Stimulated activated CD4-positive, alpha-beta T cell treated with anti-CD3 and anti-CD28 coated beads, Interleukin-12 subunit alpha, Interleukin-12 subunit beta, amount 100 ng/mL, for 4 hours (primary cell): ENCODE results near the gene NPTX1.

Experiments
- DNase-seq: peaks from one replicate; pipeline ENCODE4 v3.0.0-alpha.2; 2020

Gene NPTX1

DNA sequence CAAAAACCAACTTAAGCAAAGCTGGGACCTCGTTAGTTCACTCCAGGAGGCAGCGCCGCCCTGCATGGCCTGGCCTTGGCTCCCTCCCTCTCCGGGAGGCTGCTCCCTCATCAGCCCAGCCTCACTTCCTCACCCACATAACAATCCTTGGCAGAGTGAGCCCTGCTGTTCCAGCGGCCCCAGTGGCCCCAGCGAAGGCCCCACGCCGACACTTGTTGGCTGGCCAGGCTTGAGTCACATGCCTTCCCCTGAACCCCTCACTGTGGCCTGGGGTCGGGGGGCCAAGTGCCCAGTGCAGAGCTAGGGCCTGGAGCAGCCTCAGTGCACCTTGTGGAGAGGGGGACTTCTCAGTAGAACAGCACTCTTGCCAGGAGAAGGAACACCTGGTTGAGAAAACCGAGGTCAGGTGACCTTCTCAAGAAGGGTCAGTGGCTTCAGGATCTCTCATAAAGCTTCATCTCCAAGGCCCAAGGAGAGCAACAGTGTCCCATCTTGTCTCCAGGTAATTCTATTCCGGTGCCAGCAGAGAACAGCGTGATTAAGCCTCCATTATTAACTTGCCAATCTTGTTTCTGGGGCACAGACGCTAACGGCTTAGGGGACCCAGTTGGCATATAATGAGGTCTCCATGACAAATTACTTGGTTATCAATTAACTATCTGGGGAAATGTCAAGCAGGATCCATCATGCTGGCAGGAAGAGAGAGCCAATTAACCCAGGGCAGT is 34.6 kb downstream of the NPTX1 start:
- DNase-seq = no peak

DNA sequence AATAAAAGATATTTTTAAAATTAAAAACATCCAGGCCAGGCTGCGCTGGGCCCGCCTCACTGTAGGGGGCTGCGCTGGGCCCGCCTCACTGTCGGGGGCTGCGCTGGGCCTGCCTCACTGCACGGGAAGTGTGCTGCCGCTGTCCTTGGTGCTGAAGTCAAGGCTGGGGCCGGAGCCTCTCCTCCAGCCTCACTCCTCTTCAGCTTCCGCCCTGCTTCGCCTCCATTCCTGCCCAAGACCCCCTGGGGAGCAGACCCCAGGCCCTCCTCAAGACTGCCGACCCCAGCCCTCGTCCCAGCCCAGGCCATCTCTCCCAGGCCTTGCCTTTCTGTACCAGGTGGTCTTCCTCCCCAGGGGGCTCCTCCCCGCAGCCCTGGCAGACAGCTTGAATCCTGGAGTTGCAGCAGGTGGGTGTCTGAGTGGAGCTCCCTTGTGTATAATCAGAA is 35.3 kb downstream of the NPTX1 start:
- DNase-seq = peak; percentile 48

DNA sequence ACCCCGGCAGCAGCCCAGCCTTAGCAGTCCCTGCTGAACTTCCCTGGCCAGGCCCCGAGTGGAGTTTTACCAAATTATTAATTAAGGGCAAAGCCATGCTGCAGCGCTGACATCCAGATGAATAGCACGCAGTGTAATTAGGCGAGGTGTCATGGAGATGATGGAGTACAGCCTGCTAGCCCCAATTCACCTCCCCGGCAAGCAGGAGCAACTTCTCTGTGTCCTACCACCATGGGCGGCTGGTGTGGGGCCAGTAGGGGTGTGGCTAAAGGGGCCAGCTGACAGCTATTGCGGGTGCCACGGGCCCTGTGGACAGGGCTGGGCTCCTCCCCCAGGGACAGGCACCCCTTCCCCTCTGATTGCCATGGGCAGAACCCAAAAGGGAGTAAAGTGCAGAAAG is 36.9 kb downstream of the NPTX1 start:
- no peak for DNase-seq

DNA sequence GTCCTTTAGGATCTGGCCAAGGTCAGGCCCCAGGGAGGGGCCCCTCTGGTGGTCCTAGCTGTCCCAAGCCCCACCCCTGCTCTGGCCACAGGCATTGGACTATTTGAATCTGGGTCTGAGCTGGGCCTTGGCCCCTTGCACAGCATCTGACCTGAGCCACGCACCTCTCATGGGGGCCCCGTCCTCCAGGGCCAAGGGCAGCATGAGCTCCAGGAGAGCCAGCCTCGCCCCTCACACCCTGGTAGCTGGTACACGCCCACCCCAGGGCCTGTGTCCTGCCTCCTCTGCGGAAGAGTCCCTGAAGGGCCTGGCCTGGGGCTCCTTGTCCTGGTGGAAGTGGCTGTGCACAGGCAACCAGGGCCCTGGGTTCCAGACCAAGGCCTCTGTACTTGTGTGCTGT is 37.6 kb downstream of the NPTX1 start:
- no peak for DNase-seq

DNA sequence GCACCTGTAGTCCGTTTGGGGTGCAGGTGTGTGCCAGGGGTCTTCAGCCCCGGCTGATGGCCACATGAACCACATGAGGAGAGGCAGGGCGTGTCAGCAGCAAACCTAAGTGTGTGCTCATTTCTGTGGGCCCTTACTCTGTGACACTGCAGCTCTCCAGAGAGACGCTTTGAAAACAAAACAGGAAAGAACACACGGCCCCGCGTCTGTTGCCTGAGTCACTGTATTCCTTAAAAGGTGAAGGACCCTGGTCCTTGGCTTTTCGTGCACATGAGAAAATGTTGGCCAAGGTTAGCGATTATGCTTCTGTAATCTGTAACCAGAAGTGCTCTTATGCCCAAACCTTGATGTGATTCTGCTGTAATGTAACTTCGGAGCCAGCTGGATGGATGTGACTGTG is 38.9 kb downstream of the NPTX1 start:
- no peak for DNase-seq

DNA sequence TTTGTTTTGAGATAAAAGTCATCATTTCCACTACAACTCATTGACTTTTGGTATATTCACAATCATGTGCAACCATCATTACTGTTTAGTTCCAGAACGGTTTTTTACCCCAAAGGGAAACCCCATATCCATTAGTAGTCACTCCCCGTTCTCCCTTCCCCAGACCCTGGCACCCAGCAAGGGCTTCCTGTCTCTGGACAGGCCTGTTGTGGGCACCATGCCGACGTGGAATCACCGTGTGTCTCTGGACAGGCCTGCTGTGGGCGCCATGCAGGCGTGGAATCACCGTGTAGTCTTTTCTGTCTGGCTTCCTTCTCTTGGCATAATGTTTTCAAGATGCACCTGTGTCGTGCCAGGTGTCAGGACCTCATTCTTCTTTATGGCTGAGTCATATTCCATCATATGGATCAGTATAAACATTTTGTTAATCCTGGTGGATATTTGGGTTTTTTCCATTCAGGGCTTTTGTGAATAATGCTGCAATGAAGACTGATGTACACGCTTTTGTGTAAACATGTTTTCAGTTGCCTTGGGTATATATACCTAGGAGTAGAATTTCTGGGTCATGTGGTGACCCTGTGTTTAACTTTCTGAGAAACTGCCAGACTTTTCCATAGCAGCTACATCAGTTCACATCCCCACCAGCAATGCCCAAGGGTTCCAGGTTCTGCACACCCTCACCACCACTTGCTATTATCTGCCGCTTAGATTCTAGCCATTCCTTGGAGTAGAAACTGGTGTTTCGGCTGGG is 42.3 kb downstream of the NPTX1 start:
- DNase-seq = no peak

DNA sequence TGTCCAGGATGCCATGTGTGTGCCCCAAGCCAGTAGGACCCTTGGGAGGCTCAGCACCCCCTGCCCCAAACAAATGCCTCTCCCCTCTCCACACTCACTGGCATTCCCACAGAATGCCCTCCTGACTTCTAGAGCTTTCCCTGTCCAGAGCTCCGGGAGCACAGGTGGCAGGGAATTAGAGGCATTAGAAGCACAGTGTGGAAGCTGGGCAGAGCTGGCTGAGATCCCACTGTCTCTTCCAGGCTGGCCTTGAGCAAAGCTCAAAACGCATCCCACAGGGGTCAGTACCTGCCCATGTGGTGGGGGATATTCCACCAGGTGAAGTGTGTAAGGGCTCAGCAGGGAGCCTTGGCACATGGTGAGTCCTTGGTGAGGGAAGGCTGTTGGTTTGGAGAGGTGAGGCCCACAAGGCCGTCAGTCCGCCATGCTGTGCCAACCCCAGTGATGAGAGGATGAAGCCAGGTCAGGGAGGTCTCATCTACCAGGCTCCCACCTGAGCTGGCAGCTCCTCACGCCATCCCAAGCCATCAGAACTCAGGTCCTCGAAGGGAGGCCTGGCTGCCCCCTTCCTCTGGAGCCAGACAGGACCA is 43.4 kb downstream of the NPTX1 start:
- DNase-seq = no peak

DNA sequence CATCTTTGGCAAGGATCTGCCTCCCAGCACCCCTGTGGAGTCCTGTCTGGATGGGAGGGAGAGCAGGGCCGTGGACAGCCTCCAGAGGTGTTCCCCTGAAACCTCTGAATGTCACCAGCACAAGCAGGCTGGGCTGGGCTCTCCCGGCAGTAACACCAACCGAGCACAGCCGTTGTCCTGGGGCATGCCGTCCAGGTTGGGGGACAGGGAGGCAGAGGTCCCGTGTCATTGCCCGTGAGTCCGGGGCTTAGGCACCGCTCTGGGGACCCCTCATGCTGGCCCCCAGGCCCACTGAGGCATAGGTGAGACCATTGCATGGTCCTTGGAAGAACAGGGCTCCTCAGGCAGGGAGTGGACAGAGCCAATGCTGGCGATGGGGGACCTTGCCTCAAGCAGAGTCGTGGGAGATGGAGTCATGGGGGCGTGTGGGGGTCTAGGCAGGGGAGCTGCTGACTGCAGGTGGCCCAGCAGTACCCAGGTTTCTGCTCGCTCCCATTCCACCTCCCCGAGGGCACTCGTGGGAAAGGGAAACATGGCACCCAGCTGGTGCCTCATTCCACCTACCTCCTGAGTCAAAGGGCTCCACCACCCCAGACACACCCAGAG is 44.0 kb downstream of the NPTX1 start:
- DNase-seq = no peak

DNA sequence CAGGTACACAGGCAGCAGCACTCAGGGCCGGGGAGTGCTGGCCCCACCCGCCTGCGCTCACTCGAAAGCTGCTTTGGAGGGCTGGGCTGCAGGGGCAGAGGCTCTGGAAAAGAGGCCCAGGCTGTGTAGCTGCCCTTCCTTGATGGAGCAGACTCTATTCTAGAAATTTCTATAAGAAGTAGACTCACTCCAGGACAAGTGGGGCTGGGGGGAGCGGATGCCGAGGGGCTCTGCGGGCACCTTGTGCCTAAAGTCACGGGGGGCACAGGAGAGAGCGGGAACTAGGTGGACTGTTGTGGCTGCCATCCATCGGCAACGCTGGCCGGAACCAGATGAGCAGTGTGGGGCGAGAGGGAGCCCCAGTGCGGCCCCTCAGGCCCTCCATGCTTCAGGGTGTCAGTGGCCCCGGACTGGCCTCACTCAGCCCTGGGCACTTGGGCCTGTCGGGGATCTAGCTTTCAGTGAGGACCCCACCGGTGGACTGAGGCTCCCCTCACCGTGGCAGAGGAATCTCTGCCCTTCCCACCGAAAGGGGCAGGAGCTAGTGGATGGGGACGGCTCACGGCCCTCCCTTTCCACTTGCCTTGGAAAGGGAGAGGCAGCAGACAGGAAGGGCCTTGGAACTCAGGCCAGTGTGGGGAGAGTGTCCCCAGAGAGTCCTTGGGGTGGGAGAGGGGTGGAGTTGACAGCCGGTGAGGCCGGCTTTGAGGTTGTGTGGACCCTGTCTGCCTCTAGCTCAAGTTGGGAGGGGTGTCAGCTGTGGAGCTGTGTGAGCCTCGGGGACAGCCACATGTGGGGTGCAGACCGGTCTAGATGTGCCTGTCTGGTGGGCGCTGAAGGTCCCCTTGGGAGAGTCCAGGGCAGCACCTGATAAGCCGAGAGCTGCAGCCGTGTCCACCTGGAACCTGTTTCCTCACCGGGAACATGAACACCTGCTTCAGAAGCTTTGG is 44.9 kb downstream of the NPTX1 start:
- no peak for DNase-seq

DNA sequence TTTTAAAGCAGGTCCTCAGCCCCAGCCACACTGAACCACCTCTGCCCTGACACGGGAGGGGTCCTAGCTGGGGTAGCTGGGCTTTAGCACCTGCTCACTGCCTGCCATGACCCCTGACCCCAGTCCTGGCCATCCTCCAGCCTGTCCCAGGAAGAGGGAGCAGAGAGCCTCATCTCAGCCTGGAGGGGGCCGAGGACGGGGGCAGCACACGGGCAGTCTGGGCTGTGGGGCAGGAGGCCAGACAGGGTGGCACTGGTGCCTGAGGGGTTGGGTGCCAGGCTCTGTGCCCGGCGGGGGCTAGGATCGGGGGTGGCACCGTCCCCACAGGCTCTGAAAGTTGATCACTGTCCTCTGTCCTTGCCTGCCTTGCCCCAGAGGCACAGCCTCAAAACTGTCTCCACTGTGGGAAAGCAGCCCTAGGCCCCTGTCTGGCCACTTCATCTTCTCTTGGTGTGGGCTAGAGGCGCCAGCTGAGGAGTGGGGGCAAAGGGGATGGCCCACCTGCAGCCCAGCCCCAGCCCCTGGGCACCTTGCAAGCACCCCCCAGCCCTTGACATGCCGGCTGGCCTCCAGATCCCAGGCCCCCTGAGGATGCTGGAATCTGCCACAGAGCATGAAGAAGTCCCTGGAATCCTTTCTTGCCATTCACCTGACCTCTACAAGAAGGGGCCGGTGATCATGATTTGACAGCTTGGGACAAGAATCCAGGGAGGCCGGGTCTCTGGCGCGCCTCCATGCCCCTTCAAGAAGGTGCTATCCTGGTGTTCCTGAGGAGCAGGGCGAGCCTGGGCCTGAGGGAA is 45.8 kb downstream of the NPTX1 start:
- DNase-seq = no peak

DNA sequence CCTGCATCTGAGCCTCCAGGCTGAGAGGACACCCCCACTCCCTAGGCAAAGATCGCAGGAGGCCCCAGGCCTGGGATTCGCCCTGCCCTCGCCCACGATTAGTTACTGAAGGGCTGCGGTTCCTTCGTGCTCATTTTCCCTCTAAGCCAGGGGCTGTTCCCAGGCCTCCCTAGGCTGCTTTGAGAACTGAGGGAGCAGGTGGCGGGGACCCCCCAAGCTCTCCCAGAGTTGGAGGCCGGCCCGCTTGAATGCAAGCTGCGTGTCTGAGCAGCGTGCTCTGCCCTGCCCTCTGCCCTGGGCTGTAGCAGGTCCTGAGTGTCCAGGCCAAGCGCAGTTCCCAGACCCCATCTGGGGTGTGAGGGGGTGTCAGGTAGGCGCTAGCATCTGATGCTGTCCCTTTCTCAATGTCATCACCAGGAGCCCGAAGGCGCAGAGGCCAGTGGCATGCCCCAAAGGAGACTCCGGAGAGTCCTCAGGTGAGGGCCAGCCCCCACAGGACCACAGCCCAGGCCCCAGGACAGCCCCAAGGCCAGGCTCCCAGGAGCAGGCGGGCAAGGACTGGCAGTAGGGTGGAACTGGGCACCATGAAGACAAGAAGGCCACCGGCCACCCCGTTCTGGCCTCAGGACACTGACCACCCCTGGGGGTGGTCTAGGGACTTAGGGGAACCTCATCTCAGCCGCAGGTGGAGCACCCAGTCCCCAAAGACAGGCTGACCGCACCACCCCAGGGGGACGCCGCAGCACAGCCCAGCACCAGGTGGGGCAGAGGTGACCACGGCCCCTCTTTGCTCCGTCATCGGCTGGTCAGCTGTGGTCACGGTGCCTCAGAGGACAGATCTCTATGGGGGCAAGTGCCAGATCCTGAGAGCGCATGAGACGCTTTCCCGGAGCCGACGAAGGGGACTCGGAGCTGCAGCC is 46.8 kb downstream of the NPTX1 start:
- no peak for DNase-seq

DNA sequence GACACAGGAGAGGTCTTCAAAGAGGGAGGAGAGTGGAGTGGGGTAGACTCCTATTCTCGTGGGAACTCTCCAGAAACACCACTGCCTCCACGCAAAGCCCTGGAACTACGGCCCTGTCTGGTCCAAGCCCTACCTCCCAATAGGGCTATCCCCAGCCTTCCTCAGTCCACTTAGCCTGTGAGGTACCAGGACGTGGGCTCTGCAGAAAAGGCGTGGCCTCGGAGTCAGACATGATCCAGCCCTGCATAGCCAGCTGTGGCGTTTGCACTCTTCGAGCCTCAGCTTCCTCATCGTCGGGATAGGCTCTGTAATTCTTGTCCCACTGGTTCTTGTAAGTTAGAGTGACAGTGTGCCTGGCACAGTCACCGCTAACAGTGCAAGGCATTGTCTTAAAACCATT is 47.6 kb downstream of the NPTX1 start:
- no peak for DNase-seq

DNA sequence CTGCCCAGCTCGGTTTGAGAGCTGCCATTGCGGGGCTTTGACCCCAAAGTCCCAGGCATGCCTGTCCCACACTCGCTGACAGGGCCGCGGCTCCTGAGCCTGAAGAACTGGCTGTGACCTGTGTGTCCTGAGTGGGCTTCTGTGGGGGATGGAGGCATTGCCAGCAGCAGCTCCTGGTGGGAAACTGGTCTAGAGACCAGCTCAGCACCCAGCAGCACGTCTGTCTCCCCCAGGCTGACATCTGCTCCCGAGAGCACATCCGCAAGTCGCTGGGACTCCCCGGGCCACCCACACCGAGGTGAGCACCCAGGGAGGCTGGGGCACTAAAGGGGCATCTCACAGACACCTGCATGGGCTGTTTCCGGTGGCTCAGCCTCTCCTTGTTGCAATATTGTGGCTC is 48.0 kb downstream of the NPTX1 start:
- DNase-seq = no peak

DNA sequence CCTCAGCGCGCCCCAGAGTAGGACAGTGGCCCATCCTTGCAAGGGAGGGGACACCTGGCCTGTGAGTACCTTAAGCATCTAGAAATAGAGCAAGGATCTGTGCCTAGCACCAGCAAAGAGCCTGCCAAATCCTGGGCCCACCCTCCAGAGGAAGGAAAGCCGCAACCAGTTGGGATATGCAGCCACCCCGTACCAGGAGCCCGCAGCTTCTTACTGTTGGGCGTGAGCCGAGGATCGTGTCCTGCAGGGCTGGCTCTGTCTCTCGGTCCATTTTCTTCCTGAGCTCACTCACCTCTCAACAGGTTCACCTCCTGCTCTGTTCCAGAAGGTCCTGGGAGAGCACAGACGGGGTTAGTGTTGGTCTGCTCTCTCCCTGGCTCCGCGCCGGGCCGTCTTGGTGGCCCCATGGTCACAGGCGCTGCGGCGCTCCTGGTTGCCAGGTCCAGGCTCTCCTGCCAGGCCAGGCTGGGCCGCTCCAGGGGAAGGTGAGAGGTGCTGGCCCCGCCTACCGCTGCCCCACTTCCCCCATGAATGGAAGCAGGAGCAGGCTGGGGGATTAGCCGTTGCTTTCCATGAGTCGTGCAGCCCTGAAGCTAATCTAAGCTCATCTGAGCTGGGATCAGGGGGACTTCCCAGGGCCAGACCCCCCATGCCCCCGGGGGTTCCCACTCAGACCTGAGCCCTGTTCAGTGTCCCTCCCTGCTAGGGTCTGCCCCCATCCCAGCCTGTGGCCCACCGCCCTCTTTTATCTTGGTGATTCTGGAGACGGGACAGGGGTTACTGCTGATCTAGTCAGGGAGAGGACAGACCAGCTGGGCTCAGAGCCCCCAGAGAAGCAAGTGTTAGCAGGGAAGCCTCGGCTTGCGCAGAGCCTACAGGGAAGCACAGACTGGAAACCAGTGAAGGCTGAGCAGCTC is 48.8 kb downstream of the NPTX1 start:
- no peak for DNase-seq

DNA sequence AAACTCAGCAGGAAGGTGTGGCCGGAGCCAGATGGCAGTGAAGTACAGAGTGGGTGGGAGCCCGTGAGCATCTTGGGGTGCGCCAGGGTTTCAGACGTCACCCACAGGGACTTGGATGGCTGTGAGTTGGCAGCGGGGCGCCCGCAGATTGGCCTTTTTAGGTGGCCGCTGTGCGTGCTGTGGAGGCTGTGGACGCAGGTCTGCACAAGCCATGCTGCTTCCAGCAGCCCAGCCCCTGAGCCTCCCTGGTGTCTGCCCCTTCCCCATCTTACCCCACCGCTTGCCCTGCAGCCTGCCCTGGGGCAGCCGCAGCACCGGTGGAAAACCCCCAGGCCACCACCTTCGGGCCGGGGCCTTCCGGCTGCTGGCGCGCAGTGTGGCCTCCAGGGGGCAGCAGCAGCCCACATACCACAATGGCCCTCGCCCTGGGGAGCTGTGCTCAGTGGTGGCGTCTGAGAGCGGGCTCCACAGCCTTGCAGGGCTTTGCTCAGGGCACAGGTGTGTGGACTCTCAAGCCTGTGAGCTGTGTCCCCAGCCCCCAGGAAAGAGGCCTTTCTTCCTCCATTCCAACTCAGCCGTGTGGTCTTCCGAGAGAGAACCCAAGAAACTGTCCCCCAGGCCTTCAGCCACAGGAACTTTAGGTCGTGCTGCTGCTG is 49.6 kb downstream of the NPTX1 start:
- peak; percentile 86 for DNase-seq

DNA sequence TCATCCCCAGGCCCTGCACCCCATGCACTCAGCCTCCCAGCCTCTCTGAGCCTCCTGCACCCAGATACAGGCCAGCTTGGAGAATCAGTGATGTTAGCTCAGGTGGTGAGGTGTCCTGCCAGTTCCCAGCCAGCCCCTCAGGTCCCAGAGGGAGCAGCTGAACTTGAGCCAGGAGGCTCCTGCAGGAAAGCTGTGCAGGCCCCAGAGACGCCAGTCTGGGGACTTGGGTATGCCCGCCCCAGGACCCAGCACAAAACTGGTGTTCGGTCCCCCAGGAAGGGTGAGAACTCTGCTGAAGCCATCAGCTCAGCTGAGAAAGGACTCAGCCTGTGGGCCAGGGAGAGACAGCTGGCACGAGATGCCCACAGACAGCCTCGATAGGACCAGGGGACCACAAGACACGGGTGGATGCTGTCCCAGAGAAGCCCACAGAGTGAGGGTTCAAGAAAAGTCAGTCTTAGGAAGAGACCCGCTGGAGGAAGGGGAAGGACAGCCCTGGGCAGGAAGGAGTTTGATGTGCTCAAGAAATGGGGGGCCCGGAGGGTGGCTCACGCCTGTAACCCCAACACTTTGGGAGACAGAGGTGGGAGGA is 50.5 kb downstream of the NPTX1 start:
- no peak for DNase-seq

DNA sequence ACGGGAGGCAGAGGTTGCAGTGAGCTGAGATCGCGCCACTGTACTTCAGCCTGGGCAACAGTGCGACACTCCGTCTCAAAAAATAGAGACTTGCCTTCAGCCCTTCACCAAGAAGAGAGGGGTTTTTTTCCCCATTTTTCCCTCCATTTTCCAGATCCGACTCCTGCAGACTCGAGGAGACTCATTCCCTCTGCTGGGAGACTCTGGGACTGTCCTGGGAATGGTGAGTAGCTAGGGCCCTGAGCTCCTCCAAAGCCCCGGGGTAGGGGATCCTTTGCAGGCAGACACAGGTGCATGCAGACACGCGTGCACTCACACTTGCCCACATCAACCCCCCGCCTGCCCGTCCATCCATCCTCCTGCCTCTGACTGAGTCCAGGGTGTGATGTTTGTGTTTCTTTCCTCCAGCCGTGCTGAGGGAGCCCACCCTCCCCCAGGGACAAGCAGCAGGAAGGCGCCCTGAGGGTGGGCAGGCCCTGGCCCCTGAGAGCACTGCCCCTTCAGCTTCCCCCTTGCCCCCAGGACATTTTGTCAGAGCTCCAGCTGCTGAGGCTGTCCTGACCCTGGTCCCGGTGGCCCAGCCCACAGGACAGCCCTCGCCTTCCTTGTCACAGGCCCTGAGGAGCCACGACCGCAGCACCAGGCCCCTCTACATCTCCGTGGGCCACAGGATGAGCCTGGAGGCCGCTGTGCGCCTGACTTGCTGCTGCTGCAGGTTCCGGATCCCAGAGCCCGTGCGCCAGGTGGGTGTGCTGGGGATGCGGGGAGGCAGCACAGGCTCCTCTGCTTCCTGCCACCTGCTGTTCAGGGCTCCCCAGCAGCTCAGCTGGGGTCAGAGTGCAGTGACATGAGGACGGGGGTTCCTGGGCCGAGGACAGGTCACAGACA is 51.3 kb downstream of the NPTX1 start:
- no peak for DNase-seq
